WTC11 (cell line): ENCODE measurements around the gene COQ2. TPM values are rescaled to one million over a fixed set of nuclear protein-coding genes. Genes with fewer than 3 reads are reported as not detected.

Source experiments
- ATAC-seq: fragments of 200-7000 bp; cut with Tn5 transposase; 2 replicates; pipeline ENCODE4 v1.10.0; 2021; ENCODE audit warnings: mild to moderate bottlenecking, moderate library complexity
- Bru-seq: library from RNA; stranded (reverse); fragments of 400-500 nt; gene quantifications from one replicate; lab custom pipeline; 2021; lab: Mats Ljungman, UMichigan
- CTCF ChIA-PET: fragments of 300-600 bp; sonication (Branson Sonifier 250); formaldehyde crosslinking; loops from one replicate; lab custom pipeline; 2021; ENCODE audit warnings: antibody characterized with exemption; lab: Charles Lee
- POLR2A ChIA-PET: fragments of 350-600 bp; sonication (Branson Sonifier 250); formaldehyde crosslinking; loops from one replicate; lab custom pipeline; 2021; ENCODE audit warnings: antibody characterized with exemption; lab: Charles Lee
- DNase-seq: peaks from one replicate; pipeline ENCODE4 v3.0.0; 2021; ENCODE audit warnings: low spot score
- H3K27ac Mint-ChIP-seq: 2 replicates; pipeline ENCODE4 v1.8.0; 2021; ENCODE audit warnings: mixed read lengths
- H3K27me3 Mint-ChIP-seq: 2 replicates; pipeline ENCODE4 v1.8.0; 2021; ENCODE audit warnings: low read depth, mild to moderate bottlenecking, moderate library complexity, mixed read lengths
- H3K36me3 Mint-ChIP-seq: 2 replicates; pipeline ENCODE4 v1.8.0; 2021; ENCODE audit warnings: mixed read lengths
- H3K4me1 Mint-ChIP-seq: 2 replicates; pipeline ENCODE4 v1.8.0; 2022; ENCODE audit warnings: mixed read lengths
- H3K4me3 Mint-ChIP-seq: 2 replicates; pipeline ENCODE4 v1.8.0; 2021; ENCODE audit warnings: mild to moderate bottlenecking, moderate library complexity, mixed read lengths
- H3K9me3 Mint-ChIP-seq: 2 replicates; pipeline ENCODE4 v1.8.0; 2021; ENCODE audit warnings: mixed read lengths
- ATF1 ChIP-seq: sonication (generic); formaldehyde crosslinking; IDR thresholded peaks from 2 replicates; pipeline ENCODE4 v1.8.1; 2023; ENCODE audit warnings: mild to moderate bottlenecking, moderate library complexity, missing genetic modification reagents
- CBFB ChIP-seq: sonication (generic); formaldehyde crosslinking; IDR thresholded peaks from 2 replicates; pipeline ENCODE4 v1.8.1; 2022; ENCODE audit warnings: mild to moderate bottlenecking, low read depth, missing genetic modification reagents
- CREM ChIP-seq: sonication (generic); formaldehyde crosslinking; IDR thresholded peaks from 2 replicates; pipeline ENCODE4 v1.8.1; 2022; ENCODE audit warnings: mild to moderate bottlenecking, missing genetic modification reagents, moderate library complexity
- ELF4 ChIP-seq: sonication (generic); formaldehyde crosslinking; IDR thresholded peaks from 2 replicates; pipeline ENCODE4 v1.8.1; 2022; ENCODE audit warnings: low read depth, mild to moderate bottlenecking, moderate library complexity, missing genetic modification reagents
- ETV6 ChIP-seq: sonication (generic); formaldehyde crosslinking; IDR thresholded peaks from 2 replicates; pipeline ENCODE4 v1.8.1; 2022; ENCODE audit warnings: mild to moderate bottlenecking, missing genetic modification reagents
- FOXJ3 ChIP-seq: sonication (generic); formaldehyde crosslinking; IDR thresholded peaks from 2 replicates; pipeline ENCODE4 v1.9.0; 2021; ENCODE audit warnings: missing genetic modification reagents, mild to moderate bottlenecking, borderline replicate concordance
- GABPB1 ChIP-seq: sonication (generic); formaldehyde crosslinking; IDR thresholded peaks from 2 replicates; pipeline ENCODE4 v1.8.1; 2023; ENCODE audit warnings: mild to moderate bottlenecking, missing genetic modification reagents
- NFATC4 ChIP-seq: fragments of 250-450 bp; sonication (Bioruptor Pico); IDR thresholded peaks from 2 replicates; pipeline ENCODE4 v1.9.0; 2021; ENCODE audit warnings: mild to moderate bottlenecking
- RORB ChIP-seq: fragments of 250-450 bp; sonication (Bioruptor Pico); IDR thresholded peaks from 2 replicates; pipeline ENCODE4 v1.9.0; 2021; ENCODE audit warnings: mild to moderate bottlenecking
- ZNF317 ChIP-seq: sonication (generic); formaldehyde crosslinking; IDR thresholded peaks from 2 replicates; pipeline ENCODE4 v1.8.1; 2023; ENCODE audit warnings: low read depth, mild to moderate bottlenecking, moderate library complexity, missing genetic modification reagents, borderline replicate concordance
- ZNF396 ChIP-seq: fragments of 250-450 bp; sonication (Bioruptor Pico); IDR thresholded peaks from 2 replicates; pipeline ENCODE4 v1.8.0; 2021; ENCODE audit warnings: mild to moderate bottlenecking, moderate library complexity, borderline replicate concordance
- ZNF671 ChIP-seq: fragments of 250-450 bp; sonication (Bioruptor Pico); IDR thresholded peaks from 2 replicates; pipeline ENCODE4 v1.8.0; 2021; ENCODE audit warnings: mild to moderate bottlenecking
- long read RNA-seq, 3 experiments: library from RNA in 1 of 3; library from capped mRNA in 1 of 3; library from polyadenylated mRNA in 1 of 3; unstranded in 2 of 3; stranded (forward) in 1 of 3; transcript quantifications; one replicate each; pipeline ENCODE4 v2.0.0, GENCODE V29; 2021
- total RNA-seq: library from RNA; stranded (reverse); gene quantifications from 3 replicates; pipeline ENCODE4 v1.2.3, GENCODE V29; 2021
- TF ChIP-seq, protein P1 (sequence below): sonication (generic); formaldehyde crosslinking; IDR thresholded peaks from 2 replicates; pipeline ENCODE4 v1.8.0; 2023; ENCODE audit warnings: missing genetic modification reagents
- TF ChIP-seq, protein P2 (sequence below): sonication (generic); formaldehyde crosslinking; IDR thresholded peaks from 2 replicates; pipeline ENCODE4 v1.8.1; 2022; ENCODE audit warnings: mild to moderate bottlenecking, moderate library complexity, missing genetic modification reagents
- TF ChIP-seq, protein P3 (sequence below): sonication (generic); formaldehyde crosslinking; IDR thresholded peaks from 2 replicates; pipeline ENCODE4 v1.8.1; 2023; ENCODE audit warnings: mild to moderate bottlenecking, missing genetic modification reagents, moderate library complexity
- TF ChIP-seq, protein P4 (sequence below): sonication (generic); formaldehyde crosslinking; IDR thresholded peaks from 2 replicates; pipeline ENCODE4 v1.8.0; 2023; ENCODE audit warnings: missing genetic modification reagents, mild to moderate bottlenecking, borderline replicate concordance
- TF ChIP-seq, protein P5 (sequence below): sonication (generic); formaldehyde crosslinking; IDR thresholded peaks from 2 replicates; pipeline ENCODE4 v1.8.1; 2022; ENCODE audit warnings: low read depth, mild to moderate bottlenecking, moderate library complexity, missing genetic modification reagents, borderline replicate concordance
- TF ChIP-seq, protein P6 (sequence below): sonication (generic); formaldehyde crosslinking; IDR thresholded peaks from 2 replicates; pipeline ENCODE4 v1.8.0; 2022; ENCODE audit warnings: mild to moderate bottlenecking, missing genetic modification reagents
- TF ChIP-seq, protein P7 (sequence below): sonication (generic); formaldehyde crosslinking; IDR thresholded peaks from 2 replicates; pipeline ENCODE4 v1.8.1; 2023; ENCODE audit warnings: mild to moderate bottlenecking, moderate library complexity, missing genetic modification reagents

Gene COQ2, protein sequence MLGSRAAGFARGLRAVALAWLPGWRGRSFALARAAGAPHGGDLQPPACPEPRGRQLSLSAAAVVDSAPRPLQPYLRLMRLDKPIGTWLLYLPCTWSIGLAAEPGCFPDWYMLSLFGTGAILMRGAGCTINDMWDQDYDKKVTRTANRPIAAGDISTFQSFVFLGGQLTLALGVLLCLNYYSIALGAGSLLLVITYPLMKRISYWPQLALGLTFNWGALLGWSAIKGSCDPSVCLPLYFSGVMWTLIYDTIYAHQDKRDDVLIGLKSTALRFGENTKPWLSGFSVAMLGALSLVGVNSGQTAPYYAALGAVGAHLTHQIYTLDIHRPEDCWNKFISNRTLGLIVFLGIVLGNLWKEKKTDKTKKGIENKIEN
- total RNA-seq: 20.5 to 22.8 TPM (median 21.6 TPM) in 3 replicates
- Bru-seq, nascent RNA: percentile 71 among the genes with signal in this experiment
- long read RNA-seq, experiment 1, transcript COQ2-206 (7 exons, 1,641 nt): major isoform, 59 of 63 reads
- long read RNA-seq, experiment 1, partial matches to known transcripts: 3 of 63 reads
- long read RNA-seq, experiment 1, other reads (novel, unspliced or antisense): 1 of 63 reads
- long read RNA-seq, experiment 2, transcript COQ2-206 (7 exons, 1,641 nt): major isoform, 31 of 48 reads
- long read RNA-seq, experiment 2, partial matches to known transcripts: 10 of 48 reads
- long read RNA-seq, experiment 2, other reads (novel, unspliced or antisense): 7 of 48 reads
- long read RNA-seq, experiment 3: 0 reads

DNA sequence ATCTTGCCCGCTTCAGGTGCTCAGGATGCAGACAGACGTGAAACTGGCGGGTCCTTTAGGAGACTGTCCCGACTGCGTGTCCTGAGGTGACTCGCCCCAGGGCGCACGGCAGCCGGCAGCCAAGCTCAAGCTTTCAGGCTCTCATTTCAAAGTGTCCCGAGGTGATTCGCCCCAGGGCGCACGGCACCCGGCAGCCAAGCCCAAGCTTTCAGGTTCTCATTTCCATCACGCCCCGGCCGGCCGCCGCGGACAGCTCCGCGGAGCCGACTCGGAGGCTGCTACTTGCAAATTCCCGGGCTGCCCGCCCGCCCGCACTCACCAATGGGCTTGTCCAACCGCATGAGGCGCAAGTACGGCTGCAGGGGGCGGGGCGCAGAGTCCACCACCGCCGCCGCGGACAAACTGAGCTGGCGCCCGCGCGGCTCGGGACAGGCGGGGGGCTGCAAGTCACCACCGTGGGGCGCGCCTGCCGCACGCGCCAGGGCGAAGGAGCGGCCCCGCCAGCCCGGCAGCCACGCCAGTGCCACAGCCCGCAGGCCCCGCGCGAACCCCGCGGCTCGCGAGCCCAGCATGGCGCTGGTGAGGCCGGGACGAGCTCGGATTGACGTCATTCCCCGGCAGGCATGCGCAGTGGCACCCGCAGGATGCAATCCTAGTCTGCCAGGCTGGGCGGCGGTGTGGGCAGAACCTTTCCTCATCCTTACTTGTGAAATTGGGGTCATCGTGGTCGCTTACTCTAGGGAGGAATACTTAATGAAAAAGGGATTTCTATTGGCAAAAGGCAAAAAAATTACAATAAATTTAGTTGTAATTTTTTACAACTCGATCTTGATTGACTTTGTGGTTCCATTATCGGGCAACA is at the start of gene COQ2:
Gene COQ2, minus strand, starts transcription at position 606 of the 862 bp plus-strand sequence. Its CDS starts 34 bp downstream, at position 572.
- H3K27ac Mint-ChIP-seq: peak within 1 kb of the TSS; percentile 81
- no peaks in the 10 kb centered on the region for H3K9me3 Mint-ChIP-seq
- ChIA-PET CTCF (interaction anchor here (0.5 to 1.4 kb wide), 28 partner anchors 9 to 1199 kb away, joined by 3 to 10 read pairs (median 3); partner anchors contain the start of genes COPS4, HELQ and MRPS18C), POLR2A (interaction anchor here (0.5 to 2.1 kb wide), 9 partner anchors 24 to 272 kb away, joined by 3 to 7 read pairs (median 4); partner anchors contain the start of gene COPS4)
- H3K27me3 Mint-ChIP-seq: peaks cover 11% of the 10 kb centered on the region
- DNase-seq (peak; percentile 94), ATAC-seq (peak; percentile 93)
- H3K36me3 Mint-ChIP-seq: no peaks in the 10 kb centered on the region
- peak within 1 kb of the TSS; percentile 86 for H3K4me3 Mint-ChIP-seq
- H3K4me1 Mint-ChIP-seq: peaks cover 18% of the 10 kb centered on the region
- TF ChIP-seq RORB (no peak), ZNF317 (CRISPR knock-in tag) (no peak), CREM (CRISPR knock-in tag) (peak; percentile 92), CBFB (CRISPR knock-in tag) (no peak), ZNF671 (CRISPR knock-in tag) (no peak), NFATC4 (CRISPR knock-in tag) (no peak), GABPB1 (CRISPR knock-in tag) (peak; percentile 54; the same call in 1 of the 2 replicates), ELF4 (CRISPR knock-in tag) (no peak), ETV6 (CRISPR knock-in tag) (peak; percentile 84; the same call in 1 of the 2 replicates), FOXJ3 (CRISPR knock-in tag) (no peak), ATF1 (0 out of 2 replicates have a peak, but pooled peaks have one; percentile 51), ZNF396 (CRISPR knock-in tag) (no peak)
- TF ChIP-seq, protein P1, sequence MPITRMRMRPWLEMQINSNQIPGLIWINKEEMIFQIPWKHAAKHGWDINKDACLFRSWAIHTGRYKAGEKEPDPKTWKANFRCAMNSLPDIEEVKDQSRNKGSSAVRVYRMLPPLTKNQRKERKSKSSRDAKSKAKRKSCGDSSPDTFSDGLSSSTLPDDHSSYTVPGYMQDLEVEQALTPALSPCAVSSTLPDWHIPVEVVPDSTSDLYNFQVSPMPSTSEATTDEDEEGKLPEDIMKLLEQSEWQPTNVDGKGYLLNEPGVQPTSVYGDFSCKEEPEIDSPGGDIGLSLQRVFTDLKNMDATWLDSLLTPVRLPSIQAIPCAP (CRISPR knock-in tag): 0 out of 2 replicates have a peak, but pooled peaks have one; percentile 49
- TF ChIP-seq, protein P2, sequence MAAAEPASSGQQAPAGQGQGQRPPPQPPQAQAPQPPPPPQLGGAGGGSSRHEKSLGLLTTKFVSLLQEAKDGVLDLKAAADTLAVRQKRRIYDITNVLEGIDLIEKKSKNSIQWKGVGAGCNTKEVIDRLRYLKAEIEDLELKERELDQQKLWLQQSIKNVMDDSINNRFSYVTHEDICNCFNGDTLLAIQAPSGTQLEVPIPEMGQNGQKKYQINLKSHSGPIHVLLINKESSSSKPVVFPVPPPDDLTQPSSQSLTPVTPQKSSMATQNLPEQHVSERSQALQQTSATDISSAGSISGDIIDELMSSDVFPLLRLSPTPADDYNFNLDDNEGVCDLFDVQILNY (CRISPR knock-in tag): peak; percentile 89
- TF ChIP-seq, protein P3, sequence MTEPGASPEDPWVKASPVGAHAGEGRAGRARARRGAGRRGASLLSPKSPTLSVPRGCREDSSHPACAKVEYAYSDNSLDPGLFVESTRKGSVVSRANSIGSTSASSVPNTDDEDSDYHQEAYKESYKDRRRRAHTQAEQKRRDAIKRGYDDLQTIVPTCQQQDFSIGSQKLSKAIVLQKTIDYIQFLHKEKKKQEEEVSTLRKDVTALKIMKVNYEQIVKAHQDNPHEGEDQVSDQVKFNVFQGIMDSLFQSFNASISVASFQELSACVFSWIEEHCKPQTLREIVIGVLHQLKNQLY (CRISPR knock-in tag): no peak
- TF ChIP-seq, protein P4, sequence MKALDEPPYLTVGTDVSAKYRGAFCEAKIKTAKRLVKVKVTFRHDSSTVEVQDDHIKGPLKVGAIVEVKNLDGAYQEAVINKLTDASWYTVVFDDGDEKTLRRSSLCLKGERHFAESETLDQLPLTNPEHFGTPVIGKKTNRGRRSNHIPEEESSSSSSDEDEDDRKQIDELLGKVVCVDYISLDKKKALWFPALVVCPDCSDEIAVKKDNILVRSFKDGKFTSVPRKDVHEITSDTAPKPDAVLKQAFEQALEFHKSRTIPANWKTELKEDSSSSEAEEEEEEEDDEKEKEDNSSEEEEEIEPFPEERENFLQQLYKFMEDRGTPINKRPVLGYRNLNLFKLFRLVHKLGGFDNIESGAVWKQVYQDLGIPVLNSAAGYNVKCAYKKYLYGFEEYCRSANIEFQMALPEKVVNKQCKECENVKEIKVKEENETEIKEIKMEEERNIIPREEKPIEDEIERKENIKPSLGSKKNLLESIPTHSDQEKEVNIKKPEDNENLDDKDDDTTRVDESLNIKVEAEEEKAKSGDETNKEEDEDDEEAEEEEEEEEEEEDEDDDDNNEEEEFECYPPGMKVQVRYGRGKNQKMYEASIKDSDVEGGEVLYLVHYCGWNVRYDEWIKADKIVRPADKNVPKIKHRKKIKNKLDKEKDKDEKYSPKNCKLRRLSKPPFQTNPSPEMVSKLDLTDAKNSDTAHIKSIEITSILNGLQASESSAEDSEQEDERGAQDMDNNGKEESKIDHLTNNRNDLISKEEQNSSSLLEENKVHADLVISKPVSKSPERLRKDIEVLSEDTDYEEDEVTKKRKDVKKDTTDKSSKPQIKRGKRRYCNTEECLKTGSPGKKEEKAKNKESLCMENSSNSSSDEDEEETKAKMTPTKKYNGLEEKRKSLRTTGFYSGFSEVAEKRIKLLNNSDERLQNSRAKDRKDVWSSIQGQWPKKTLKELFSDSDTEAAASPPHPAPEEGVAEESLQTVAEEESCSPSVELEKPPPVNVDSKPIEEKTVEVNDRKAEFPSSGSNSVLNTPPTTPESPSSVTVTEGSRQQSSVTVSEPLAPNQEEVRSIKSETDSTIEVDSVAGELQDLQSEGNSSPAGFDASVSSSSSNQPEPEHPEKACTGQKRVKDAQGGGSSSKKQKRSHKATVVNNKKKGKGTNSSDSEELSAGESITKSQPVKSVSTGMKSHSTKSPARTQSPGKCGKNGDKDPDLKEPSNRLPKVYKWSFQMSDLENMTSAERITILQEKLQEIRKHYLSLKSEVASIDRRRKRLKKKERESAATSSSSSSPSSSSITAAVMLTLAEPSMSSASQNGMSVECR (CRISPR knock-in tag): peak; percentile 57; the same call in 1 of the 2 replicates
- TF ChIP-seq, protein P5, sequence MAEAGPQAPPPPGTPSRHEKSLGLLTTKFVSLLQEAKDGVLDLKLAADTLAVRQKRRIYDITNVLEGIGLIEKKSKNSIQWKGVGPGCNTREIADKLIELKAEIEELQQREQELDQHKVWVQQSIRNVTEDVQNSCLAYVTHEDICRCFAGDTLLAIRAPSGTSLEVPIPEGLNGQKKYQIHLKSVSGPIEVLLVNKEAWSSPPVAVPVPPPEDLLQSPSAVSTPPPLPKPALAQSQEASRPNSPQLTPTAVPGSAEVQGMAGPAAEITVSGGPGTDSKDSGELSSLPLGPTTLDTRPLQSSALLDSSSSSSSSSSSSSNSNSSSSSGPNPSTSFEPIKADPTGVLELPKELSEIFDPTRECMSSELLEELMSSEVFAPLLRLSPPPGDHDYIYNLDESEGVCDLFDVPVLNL (CRISPR knock-in tag): peak; percentile 66; the same call in 1 of the 2 replicates
- TF ChIP-seq, protein P6, sequence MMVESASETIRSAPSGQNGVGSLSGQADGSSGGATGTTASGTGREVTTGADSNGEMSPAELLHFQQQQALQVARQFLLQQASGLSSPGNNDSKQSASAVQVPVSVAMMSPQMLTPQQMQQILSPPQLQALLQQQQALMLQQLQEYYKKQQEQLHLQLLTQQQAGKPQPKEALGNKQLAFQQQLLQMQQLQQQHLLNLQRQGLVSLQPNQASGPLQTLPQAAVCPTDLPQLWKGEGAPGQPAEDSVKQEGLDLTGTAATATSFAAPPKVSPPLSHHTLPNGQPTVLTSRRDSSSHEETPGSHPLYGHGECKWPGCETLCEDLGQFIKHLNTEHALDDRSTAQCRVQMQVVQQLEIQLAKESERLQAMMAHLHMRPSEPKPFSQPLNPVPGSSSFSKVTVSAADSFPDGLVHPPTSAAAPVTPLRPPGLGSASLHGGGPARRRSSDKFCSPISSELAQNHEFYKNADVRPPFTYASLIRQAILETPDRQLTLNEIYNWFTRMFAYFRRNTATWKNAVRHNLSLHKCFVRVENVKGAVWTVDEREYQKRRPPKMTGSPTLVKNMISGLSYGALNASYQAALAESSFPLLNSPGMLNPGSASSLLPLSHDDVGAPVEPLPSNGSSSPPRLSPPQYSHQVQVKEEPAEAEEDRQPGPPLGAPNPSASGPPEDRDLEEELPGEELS (CRISPR knock-in tag): peak; percentile 65; the same call in 1 of the 2 replicates
- TF ChIP-seq, protein P7, sequence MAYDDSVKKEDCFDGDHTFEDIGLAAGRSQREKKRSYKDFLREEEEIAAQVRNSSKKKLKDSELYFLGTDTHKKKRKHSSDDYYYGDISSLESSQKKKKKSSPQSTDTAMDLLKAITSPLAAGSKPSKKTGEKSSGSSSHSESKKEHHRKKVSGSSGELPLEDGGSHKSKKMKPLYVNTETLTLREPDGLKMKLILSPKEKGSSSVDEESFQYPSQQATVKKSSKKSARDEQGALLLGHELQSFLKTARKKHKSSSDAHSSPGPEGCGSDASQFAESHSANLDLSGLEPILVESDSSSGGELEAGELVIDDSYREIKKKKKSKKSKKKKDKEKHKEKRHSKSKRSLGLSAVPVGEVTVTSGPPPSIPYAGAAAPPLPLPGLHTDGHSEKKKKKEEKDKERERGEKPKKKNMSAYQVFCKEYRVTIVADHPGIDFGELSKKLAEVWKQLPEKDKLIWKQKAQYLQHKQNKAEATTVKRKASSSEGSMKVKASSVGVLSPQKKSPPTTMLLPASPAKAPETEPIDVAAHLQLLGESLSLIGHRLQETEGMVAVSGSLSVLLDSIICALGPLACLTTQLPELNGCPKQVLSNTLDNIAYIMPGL (CRISPR knock-in tag): peak; percentile 67
